Endothelial cell of umbilical vein (primary cell): ENCODE results near the gene TCF21. TPM values are rescaled to one million over a fixed set of nuclear protein-coding genes. Genes with fewer than 3 reads are reported as not detected.

Experiments used
- BruUV-seq: library from RNA; stranded (reverse); fragments of 400-500 nt; replicated peaks from 2 replicates; lab custom pipeline; 2021; lab: Mats Ljungman, UMichigan
- CTCF ChIA-PET: fragments of 300-600, 350-600 bp; sonication (Branson Sonifier 250); formaldehyde crosslinking; loops from one replicate; lab custom pipeline; 2021; ENCODE audit warnings: antibody characterized with exemption, inconsistent platforms; lab: Charles Lee
- POLR2A ChIA-PET: fragments of 300-600, 350-600 bp; sonication (Branson Sonifier 250); formaldehyde crosslinking; loops from one replicate; lab custom pipeline; 2021; ENCODE audit warnings: antibody characterized with exemption, inconsistent platforms; lab: Charles Lee
- DNase-seq: peaks from one replicate; pipeline ENCODE4 v3.0.0-alpha.2; 2011; ENCODE audit warnings: low read depth, low spot score
- FAIRE-seq: peaks from 2 replicates; lab custom pipeline; 2011; peaks lifted over from hg19 to GRCh38; lab: Jason Lieb, UNC
- H2AFZ ChIP-seq: 2 replicates; pipeline ENCODE4 v1.6.0; 2012; ENCODE audit warnings: low read depth, low read length, control low read depth, inconsistent platforms
- H3K27ac ChIP-seq: 2 replicates; pipeline ENCODE4 v1.5.1; 2011; ENCODE audit warnings: low read depth, mild to moderate bottlenecking, control low read depth, low read length, moderate library complexity; ENCODE audit not compliant: insufficient read depth
- H3K27me3 ChIP-seq, 2 experiments: 2 replicates each; pipeline versions ENCODE4 v1.6.0 to v1.6.1; 2011; ENCODE audit warnings: low read length in 2 of 2, mixed read lengths in 1 of 2; ENCODE audit not compliant: control insufficient read depth in 2 of 2, insufficient read depth in 2 of 2
- H3K36me3 ChIP-seq, 2 experiments: 2 replicates in 1 of 2; 3 replicates in 1 of 2; pipeline ENCODE4 v1.5.1; 2011; ENCODE audit warnings: low read length in 2 of 2, mild to moderate bottlenecking in 1 of 2, moderate library complexity in 1 of 2; ENCODE audit not compliant: control insufficient read depth in 2 of 2, insufficient read depth in 2 of 2; ENCODE audit errors: extremely low read depth in 1 of 2
- H3K4me1 ChIP-seq: 3 replicates; pipeline ENCODE4 v1.5.1; 2011; ENCODE audit warnings: mild to moderate bottlenecking, low read length; ENCODE audit not compliant: control insufficient read depth, insufficient read depth; ENCODE audit errors: extremely low read depth
- H3K4me2 ChIP-seq: 2 replicates; pipeline ENCODE4 v1.6.1; 2011; ENCODE audit warnings: low read length, control low read depth, mixed read lengths; ENCODE audit not compliant: insufficient read depth
- H3K4me3 ChIP-seq, 3 experiments: fragments of 200-600 bp in 1 of 3; sonication (generic), shearing (Covaris generic) in 1 of 3; replicated peaks in 1 of 3; 2 replicates each; pipeline ENCODE4 v1.5.1; 2011 to 2016; ENCODE audit warnings: control low read depth in 3 of 3, low read length in 3 of 3, mild to moderate bottlenecking in 2 of 3, inconsistent platforms in 1 of 3, low read depth in 1 of 3, moderate library complexity in 1 of 3; ENCODE audit not compliant: insufficient read depth in 1 of 3
- H3K79me2 ChIP-seq: 2 replicates; pipeline ENCODE4 v1.6.0; 2012; ENCODE audit warnings: low read length, inconsistent platforms; ENCODE audit not compliant: control insufficient read depth, insufficient read depth
- H3K9ac ChIP-seq: replicated peaks from 2 replicates; pipeline ENCODE3; 2011; ENCODE audit warnings: low read length, control low read depth; ENCODE audit not compliant: insufficient read depth; ENCODE audit errors: extremely low read depth
- H3K9me1 ChIP-seq: replicated peaks from 3 replicates; pipeline ENCODE4 v1.6.0; 2011; ENCODE audit warnings: mild to moderate bottlenecking, low read length; ENCODE audit not compliant: control insufficient read depth, insufficient read depth; ENCODE audit errors: extremely low read depth
- H3K9me3 ChIP-seq: replicated peaks from 2 replicates; pipeline ENCODE4 v1.5.1; 2012; ENCODE audit warnings: low read length, inconsistent platforms; ENCODE audit not compliant: control insufficient read depth, insufficient read depth
- H4K20me1 ChIP-seq: replicated peaks from 2 replicates; pipeline ENCODE3; 2011; ENCODE audit warnings: mild to moderate bottlenecking, low read length; ENCODE audit not compliant: control insufficient read depth, insufficient read depth; ENCODE audit errors: extremely low read depth
- CTCF ChIP-seq, 2 donors: IDR thresholded peaks; 1 replicate in 1 of 2; 2 replicates in 1 of 2; pipeline ENCODE4 v1.5.1; 2011; ENCODE audit warnings: low read length in 2 of 2, mild to moderate bottlenecking in 2 of 2, moderate library complexity in 2 of 2, control low read depth in 1 of 2, inconsistent platforms in 1 of 2, low read depth in 1 of 2; ENCODE audit not compliant: insufficient read depth in 1 of 2; ENCODE audit errors: extremely low read depth in 1 of 2
- EZH2 ChIP-seq: IDR thresholded peaks from 2 replicates; pipeline ENCODE4 v1.6.1; 2012; ENCODE audit warnings: borderline replicate concordance, low read depth, mild to moderate bottlenecking, moderate library complexity, low read length, inconsistent platforms; ENCODE audit not compliant: severe bottlenecking
- GATA2 ChIP-seq: IDR thresholded peaks from 2 replicates; pipeline ENCODE4 v1.7.0; 2011; ENCODE audit warnings: low read depth, mild to moderate bottlenecking, moderate library complexity, mixed read lengths, low read length; ENCODE audit not compliant: insufficient read length, insufficient read depth
- JUN ChIP-seq: IDR thresholded peaks from 2 replicates; pipeline ENCODE4 v1.6.1; 2011; ENCODE audit warnings: borderline replicate concordance, low read depth; ENCODE audit not compliant: insufficient read length, insufficient read depth
- MYC ChIP-seq: IDR thresholded peaks from one replicate; pipeline ENCODE4 v1.6.1; 2011; ENCODE audit warnings: mild to moderate bottlenecking, low read depth, low read length
- POLR2A ChIP-seq: IDR thresholded peaks from 2 replicates; pipeline ENCODE4 v1.6.1; 2012; ENCODE audit warnings: low read depth, mild to moderate bottlenecking, control low read depth, low read length
- POLR2AphosphoS5 ChIP-seq: IDR thresholded peaks from 2 replicates; pipeline ENCODE4 v1.6.1; 2012; ENCODE audit warnings: low read depth, mild to moderate bottlenecking, control low read depth, low read length, moderate library complexity; ENCODE audit not compliant: insufficient read depth
- dilution Hi-C: fragments of 300-500 bp; cut with MboI; formaldehyde crosslinking; loops from one replicate; pipeline ENCODE4 v1.15.0; 2019; ENCODE audit warnings: low sequenced_read_pairs; ENCODE audit not compliant: extremely low pct_ligation_motif_present
- intact Hi-C: fragments of 100-400 bp; cut with micrococcal nuclease; formaldehyde crosslinking; loops from one replicate; pipeline ENCODE4 v1.10.0; 2022
- polyA plus RNA-seq, 4 experiments: library from polyadenylated mRNA; depleted of rRNA in 3 of 4; stranded (reverse) in 3 of 4; unstranded in 1 of 4; fragments of >200 nt; gene quantifications; 2 replicates each; pipeline versions ENCODE4 v1.2.1 to v1.2.3, GENCODE V29; 2011 to 2012; ENCODE audit warnings: missing spikeins in 1 of 4
- total RNA-seq: library from RNA; stranded (reverse); gene quantifications from 2 replicates; pipeline ENCODE4 v1.2.3, GENCODE V29; 2021

The TCF21 gene
- total and polyA plus RNA-seq, 2 donors (not counting 3 experiments of a cell fraction or from before 2014, with no cell fraction given): not detected

GRCh38 chr6:133843098-133843497 is 45.8 kb upstream of the TCF21 start:
- intact Hi-C loops (no loop called here), dilution Hi-C loops (no loop called here)
- H2AFZ ChIP-seq: no peak overlapping the region
- no peak for TF ChIP-seq CTCF (IDR thresholded peaks at IDR 0.05; ENCODE audit: extremely low read depth in 1 of 2, insufficient read depth in 1 of 2, low read depth in 1 of 2, low read length in 2 of 2)
- no peak for TF ChIP-seq POLR2AphosphoS5
- TF ChIP-seq MYC: no peak
- TF ChIP-seq POLR2A: no peak
- no peak for TF ChIP-seq JUN
- TF ChIP-seq EZH2: no peak
- no peak for TF ChIP-seq GATA2
- no peak overlapping the region for H3K4me3 ChIP-seq
- ChIA-PET CTCF (interaction anchor here (0.8 kb wide), 1 partner anchor 9 kb away, joined by 3 read pairs; no protein-coding TSS in a partner anchor), POLR2A (no interaction called here)
- no TSS peak for BruUV-seq
- H3K4me2 ChIP-seq: no peak overlapping the region
- no peaks in the 10 kb centered on the region for H3K36me3 ChIP-seq
- H3K9me1 ChIP-seq: no peaks in the 10 kb centered on the region
- H3K9ac ChIP-seq: no peak overlapping the region
- peaks cover under 1% of the 10 kb centered on the region for H3K4me1 ChIP-seq
- H3K79me2 ChIP-seq: no peaks in the 10 kb centered on the region
- FAIRE-seq (no peak), DNase-seq (no peak)
- peaks cover 0 to 10% of the 10 kb centered on the region in 2 experiments for H3K27me3 ChIP-seq
- H3K27ac ChIP-seq: no peak overlapping the region
- no peaks in the 10 kb centered on the region for H4K20me1 ChIP-seq
- H3K9me3 ChIP-seq: no peaks in the 10 kb centered on the region
